Lung microvascular endothelial cell (primary cell): ENCODE data around the gene TMEM117. TPM values are rescaled to one million over a fixed set of nuclear protein-coding genes. Genes with fewer than 3 reads are reported as not detected.
"Not testable (repeated sequence)": the region's sequence is repeated elsewhere in the genome, so short reads cannot be mapped to it uniquely, and the experiment has no call there.

Experiments used
- DNase-seq, 2 donors: peaks; one replicate each; pipeline versions ENCODE4 v3.0.0 to v3.0.0-alpha.2; 2010; ENCODE audit warnings: low read depth in 2 of 2
- total RNA-seq: library from RNA; depleted of rRNA; stranded (reverse); fragments of >200 nt; gene quantifications from 2 replicates; pipeline ENCODE4 v1.2.1, GENCODE V29; 2014

The TMEM117 gene
- total RNA-seq, 1 donor from 2014 or later, result 4.8 TPM

DNA sequence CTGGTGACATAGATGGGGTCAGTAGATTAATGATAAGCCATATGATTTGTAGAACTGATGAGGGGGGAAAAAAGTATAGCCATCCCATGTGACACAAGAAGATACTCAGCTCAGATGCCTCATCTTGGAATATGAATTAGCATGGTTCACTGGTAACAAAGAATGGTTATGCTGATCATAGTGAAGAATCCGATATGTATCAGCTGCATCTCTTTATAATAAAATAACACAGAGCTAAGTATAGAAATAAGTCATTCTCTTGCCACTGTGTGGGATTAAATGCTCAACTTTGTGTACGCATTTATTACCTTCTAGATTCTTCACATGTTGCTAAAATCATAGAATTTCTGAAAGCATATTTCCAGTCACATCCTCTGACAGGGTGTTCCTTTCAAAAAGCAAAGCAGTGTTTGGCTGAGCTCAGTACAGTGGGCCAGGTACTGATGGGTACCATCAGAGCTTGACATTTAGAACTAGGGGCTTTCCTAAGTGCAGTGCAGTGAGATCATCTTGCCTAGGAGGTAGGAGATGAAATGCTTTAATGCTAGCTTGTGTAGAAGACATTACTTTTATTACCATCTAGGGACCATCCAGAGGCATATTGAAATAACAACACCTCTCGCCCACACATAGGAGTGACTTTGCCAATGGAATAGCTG is 256.2 kb downstream of the TMEM117 start:
- no peak for DNase-seq

DNA sequence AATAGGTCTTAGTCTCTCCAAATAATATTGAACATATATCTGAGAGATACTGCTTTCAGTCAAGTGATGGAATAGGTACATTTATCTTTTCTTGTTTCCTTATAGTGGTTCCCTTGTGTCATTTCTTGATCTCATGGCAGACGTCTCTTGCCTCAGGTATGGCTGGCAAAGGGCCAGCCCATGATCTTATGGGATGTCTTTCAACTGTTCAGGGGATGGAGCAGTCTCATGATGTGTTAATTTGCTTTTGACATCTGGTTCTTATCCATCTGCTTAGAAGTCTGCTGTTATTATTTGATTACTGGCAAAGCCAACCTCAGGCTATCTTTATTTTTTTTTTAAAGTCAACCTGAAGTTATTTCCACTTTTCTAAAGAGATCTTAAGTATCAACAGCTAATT is 262.9 kb downstream of the TMEM117 start:
- no peak for DNase-seq

DNA sequence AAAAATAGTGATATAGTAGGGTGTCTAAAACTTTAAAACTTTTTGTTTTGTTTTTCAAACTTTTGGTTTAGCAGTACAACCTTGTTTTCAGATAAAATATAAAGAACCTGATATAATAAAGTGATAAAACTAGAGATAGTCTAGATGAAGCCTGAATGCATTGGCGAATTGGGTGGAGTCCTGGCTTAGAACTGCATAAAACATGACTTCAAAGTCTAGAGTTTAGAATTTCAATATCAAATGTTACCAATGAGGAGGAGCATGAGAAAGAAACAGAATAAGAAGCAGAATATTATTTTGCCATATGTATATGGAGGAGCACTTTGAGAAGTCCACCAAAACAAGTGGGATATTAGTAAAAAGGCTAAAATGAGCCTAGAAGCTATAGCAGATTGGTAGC is 263.6 kb downstream of the TMEM117 start:
- DNase-seq, result no peak

DNA sequence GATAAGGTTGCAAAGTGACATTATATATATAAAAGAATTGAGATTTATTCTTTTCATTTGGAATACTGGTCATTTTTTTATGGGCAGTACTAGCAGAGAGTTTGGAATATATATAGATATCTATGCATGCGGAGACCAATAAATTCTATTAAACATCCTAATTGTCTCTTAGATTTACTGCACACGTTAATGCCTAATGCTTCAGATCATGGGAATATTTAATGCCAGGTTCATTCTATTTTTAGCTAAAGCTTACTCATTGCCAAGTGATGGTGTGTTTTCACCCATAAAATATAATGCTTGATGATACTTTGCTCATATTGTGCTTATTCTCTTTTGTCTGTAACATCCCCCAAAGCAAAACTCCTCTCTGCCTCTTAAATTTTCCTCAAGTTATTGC is 264.4 kb downstream of the TMEM117 start:
- no peak for DNase-seq

DNA sequence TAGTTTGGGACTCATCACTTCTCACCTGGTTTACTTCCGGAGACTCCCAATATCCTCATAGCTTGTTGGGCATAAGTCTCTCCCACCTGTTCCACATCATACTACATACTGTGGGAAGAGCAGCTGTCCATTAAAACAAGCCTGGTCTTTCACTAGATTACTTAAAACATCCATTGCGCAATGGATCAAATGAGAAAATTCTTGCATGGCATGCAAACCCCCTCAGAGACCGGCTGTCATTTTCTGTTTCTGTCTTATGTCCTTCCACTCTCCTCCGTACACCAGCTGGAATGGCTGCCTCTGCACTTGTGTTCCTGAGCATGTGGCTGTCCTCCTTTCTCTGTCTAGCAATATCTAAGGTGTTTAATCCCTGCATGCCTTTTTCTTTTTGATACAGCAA is 265.6 kb downstream of the TMEM117 start:
- DNase-seq, result no peak

DNA sequence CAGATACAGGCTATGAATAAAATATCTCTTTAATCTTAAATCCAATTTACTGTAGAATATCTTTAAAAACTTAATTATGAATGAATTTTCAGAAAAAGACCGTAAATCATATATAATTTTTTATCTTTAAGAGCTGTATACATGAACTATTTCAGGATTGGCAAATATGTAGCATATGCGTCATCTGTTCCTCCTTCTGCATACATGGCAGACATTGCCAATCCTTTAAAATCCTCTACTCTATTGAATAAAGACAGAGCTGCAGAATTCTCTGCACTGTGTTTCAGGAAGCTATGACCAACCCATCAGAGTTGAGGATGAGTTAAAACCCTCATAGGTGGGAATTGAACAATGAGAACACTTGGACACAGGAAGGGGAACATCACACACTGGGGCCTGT is 279.0 kb downstream of the TMEM117 start:
- DNase-seq, result no peak

DNA sequence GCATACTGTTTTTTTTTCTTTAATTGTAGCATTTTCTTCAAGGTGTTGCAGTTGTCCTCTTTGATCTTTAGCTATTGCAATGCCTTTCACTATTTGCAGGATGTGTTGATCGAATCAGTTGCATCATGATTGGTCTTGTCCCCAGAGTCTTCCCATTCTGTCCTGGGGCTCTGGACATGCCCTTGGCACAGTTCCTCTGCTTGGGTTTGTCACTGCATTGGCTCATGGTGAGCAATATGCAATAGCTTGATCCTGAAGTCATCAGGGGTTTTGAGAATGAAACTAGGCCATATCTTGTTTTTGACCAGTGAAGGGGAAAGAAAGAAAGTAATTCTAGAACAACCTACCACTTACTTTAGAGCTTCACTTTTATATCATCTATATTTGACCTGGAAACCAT is 281.5 kb downstream of the TMEM117 start:
- no peak for DNase-seq

DNA sequence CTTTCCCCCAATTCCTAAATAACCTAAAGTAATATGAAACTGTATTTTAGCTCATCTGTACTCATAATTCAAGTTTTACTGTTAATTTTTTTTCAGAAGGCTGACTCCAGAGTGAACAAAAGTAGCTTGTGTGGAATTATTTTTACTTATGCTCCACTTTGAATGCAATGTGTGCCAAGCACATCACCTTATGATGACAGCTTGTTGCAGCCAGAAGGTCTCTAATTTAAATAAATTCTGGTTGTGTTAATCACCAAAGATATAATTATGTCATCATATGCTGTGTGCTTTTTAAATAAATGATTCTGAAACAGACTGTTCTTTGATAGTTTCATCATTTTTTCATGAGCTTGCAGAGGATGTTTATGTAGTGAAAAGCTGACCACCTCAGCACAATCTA is 283.1 kb downstream of the TMEM117 start:
- DNase-seq, result no peak

DNA sequence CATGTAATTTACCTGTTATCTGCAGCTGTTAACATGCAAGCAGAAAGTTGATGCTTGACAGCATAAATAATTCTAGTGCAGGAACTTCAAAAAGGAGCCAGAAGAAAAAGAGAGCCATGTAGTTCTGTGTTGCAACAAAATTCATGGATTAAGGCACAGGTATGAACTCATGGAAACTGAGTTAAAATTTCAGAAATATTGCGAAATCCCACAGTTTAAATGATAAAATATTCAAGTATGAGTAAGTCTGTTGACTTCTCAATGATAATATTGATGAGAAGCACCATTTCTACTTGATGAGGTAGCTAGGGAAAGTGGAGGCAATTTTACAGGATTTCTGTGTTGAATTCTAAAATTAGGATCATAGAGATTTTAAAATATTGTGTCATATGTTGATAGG is 290.9 kb downstream of the TMEM117 start:
- no peak for DNase-seq

DNA sequence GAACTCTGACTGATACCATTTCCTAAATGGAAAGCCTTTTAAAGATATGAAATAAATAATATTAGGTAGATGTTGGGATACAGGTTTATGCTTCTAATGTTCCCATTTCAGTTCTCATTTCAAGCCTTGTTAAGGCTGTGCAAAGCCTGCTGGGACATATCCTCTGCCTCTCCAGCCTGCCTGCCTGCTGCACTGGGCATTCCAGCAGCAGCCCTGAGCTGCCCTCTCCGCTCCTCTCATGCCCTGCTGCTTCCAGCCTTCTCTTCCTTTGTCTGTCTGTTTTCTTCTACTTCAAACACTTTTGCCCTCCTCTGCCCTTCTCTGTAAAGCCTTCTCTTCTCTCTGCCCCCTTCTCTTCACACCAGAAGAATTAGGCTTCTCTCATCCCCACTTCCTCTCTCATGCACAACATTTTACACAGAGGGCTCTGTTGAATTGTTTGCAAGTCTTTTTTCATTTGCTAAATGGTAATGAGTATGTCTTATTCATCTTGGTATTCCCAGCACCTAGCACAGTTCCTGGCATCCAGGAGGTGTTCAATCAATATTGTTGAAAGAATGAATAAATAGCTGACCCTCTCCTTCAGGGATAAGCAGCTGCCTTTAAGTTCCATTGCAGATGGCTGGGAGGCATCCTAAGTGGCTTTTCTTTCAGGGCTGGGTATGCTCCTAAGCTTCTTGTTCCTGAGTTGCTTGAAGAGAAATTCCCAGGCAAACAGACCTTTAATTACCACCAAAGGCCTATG is 292.3 kb downstream of the TMEM117 start:
- DNase-seq, result no peak

DNA sequence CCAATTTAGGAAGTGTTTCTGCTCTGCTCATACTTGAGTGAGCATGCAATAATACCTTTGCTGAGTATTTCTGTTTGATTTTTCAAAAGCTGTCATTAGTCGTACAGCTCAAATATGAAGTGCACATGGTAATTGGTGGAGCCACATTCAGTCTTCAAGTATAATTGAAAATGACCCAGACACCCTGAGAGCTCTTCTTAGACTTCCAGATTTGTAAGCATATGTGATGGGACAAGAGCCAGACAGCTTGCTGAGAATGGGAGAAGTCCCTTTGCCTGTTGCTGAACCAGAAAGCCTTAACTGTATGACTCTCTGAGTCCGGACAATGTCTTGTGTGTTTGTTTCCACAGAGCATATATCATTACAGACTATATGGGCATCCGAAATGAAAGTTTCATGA is 307.3 kb downstream of the TMEM117 start:
- DNase-seq, result no peak

DNA sequence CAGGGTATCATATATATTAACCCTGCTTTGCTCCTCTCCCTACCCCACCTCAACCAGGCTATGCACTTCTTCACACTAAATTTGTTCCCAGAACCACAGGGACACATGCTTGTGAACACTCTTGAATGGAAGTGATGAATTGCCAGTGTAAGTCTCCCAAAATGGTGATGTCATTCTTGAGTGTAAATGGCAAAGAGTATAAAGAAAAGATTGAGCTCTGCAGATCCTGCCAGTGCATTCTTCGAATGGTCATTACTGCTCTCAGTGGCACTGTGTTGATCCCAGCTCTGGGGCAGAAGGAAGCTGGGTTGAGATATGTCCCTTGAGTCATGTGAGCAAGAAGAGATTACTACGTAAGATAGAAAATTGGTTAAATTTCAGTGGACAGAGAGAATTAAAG is 313.1 kb downstream of the TMEM117 start:
- no peak for DNase-seq

DNA sequence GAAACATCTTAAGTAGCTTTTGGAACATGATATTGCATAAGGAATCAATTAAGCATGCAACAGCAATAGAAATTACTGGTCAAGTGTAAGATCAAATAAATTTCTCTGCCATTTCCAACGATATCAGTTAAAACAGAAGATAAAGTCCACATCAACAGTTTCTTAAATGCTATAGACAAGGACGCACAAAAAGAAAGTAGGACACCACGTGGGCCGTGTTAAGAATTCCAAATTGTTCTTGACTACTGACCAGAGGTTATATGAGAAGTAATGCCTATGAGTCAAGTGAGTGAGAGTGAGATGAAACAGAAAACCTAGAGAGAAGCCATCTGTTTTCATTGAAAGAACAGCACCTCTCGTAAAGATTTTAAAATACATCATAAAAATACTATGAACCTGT is 318.2 kb downstream of the TMEM117 start:
- no peak for DNase-seq

DNA sequence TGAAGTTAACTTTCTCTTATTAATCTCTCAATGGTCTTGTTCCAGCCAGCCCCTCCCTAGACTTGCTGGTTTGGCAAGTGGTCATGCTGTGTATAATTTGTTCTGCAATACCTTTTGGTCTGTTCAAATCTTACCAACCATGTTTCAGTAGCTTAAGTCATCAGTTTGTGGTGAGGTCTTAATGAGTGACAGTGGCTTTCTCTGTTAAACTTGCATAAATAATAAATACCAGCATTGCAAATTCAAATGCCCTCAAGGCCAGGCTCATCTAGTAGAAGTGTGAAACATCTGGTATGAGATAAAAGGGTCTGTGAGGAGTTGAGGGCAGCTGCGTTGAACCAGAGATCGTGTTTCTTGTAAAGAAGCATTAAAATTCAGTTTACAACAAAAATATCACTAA is 319.5 kb downstream of the TMEM117 start:
- DNase-seq, result no peak

DNA sequence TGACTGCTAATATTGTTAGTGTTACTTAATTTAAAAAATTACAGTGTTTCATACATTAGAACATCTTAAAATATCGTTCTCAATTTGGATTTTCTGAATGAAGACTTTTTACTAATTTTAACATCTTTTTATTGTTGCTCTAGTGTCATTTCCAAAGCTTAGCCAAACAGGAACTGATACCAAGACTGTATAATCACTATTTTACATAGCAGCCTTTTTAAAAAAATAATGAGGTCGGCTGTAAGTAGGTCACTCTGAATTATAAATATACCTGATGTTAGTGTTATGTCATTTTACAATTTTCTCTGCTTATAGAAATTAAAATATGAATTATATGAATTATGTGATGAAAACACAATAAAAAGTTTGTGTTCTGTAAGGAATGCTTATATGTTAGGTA is 321.5 kb downstream of the TMEM117 start:
- no peak for DNase-seq

DNA sequence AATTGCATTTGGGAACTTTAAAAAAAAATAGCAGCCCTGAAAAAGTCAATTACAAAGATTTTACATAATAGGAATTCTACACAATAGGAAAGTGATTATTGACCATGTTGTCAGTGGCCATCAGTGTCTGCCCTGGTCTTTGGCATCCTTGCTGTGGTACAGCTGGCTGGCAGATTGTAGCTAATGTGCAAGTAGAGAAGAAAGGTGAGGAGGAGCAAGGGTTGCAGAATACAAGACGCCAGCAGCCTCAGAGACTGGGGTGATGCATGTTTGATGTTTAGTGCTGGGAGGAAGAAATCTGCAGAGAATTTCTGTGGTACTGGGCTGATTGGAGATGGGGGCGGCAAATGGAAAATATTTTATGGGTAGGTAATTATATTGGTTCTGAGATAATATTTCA is 322.9 kb downstream of the TMEM117 start:
- DNase-seq, result no peak

DNA sequence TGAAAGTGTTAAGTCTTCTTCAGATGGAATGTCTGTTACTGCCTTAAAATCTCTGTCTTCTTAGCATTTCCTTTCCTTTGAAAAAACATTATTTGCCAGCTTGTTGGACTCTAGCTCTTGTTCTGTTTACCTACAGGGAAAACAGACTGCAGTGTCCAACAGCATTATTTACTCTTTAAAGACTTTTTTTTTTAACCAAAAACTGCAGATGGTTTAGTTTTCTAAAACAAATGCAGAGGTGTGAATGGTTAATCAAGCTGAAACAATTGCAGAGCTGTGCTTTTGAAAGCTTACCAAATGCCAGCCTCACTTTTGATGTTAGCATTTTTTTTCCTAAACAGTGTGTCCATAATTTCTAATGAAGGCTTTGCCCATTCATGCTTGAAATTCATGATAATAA is 323.3 kb downstream of the TMEM117 start:
- no peak for DNase-seq

DNA sequence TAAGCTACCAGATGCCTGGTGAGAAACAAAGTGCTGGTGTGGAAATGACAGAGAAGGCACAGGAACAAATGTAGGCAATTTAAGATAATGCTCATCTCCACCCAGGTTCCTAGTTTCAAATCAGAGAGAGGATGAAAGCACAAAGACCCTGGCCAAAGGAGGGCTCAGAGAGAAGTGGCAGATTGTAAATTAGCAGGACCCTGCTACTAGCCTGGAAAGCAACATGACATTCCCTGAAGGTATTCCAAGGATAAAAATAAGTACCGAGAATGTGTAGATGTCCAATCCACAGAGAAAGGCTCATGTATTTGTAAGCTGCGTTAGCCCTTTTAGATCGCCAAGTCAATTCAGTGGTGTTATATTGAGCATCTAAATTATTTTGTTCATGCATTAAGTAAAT is 324.0 kb downstream of the TMEM117 start:
- DNase-seq, result no peak

DNA sequence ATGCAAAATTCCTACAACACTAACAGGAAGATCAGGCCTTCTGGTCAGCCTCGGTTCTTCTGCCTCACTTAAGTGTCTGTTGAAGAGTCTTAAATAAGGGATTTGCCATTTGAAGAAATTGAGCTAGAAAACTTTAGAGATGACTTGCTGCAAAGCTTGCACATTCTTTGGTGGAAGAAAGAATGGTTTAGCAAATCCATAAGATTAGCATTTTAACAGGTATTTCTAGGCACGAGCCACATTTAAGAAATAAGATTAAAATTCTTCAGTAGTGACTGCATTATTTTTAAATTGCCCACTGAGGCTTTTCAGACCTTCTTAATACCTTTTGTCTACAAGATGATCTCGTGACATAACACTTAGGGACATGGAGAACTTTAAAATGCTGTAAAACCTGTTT is 327.1 kb downstream of the TMEM117 start:
- DNase-seq, result no peak

DNA sequence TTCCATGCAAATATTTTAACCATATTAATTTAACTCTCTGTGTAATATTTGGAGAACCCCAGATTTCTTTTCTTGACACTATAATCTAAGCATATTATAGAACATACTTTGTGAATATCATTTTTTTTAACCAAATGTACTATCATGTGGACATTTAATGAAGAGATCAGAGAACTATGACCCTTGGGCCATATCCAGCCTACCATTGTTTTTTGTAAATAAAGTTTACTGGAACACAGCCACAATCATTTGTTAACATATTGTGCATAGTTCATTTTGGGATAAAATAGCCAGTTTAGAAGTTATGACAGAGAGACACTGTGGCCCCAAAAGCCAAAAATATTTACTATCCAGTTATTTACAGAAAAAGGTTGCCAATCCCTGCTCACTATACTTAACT is 338.2 kb downstream of the TMEM117 start:
- no peak for DNase-seq

DNA sequence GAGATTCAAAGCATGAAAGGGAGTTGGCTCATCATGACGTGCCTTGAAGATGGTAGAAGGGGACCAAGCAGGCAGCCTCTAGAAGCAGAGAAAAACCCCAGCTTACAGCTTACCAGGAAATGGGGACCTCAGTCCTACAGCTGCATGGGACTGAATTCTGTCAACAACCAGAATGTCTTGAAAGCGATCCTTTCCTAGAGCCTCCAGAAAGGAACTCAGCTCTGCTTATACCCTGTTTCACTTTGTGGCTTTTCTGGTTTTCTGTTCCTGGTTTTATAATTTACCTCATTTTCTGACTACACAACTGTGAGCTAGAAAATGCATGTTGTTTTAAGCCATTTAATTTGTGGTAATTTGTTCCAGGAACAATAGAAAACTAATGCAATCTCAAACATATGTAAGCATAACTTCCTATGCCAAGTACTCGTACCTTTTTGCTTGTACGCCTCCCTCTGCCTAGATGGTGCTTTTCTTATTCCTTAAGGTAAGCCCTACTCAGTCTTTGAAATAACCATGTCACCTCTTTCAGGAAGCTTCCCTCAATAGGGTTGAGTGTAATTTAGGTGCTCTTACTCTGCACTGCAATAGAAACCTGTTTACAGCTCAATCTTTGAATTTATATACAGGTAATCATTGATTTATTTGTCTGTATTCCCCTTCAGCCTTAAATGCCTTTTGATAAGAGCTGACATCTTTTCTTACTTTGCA is 348.8 kb downstream of the TMEM117 start:
- no peak for DNase-seq

DNA sequence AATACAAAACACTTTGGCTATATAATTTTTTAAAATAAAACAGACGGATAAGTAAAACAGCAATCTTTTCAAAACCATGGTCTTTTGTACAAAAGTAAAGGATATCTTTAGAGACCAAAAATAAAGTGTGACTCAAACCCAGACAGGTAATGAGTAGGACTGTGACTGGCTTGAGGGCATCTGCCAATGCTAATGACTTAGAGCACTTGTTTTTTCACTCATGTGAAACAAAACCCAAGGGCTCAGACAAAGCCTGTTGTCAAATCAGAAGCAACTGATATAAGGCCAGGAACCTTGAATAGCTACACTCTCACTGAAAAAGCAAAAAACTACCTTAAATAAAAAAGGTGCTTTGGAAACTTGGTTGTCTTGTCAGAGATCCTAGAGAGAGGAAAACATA is 357.4 kb downstream of the TMEM117 start:
- no peak for DNase-seq

DNA sequence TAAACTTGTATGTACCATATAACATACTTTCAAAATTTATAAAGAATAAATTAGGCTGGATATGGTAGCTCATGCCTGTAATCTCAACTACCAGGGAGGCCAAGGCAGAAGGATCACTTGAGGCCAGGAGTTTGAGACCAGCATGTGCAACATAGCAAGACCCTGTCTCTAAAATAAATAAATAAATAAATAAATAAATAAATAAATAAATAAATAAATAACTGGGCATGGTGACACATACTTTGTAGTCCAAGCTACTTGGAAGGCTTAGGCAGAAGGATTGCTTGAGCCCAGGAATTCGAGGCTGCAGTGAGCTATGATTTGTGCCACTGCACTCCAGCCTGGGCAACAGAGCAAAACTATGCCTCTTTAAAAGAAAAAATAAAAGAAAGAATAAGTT is 359.8 kb downstream of the TMEM117 start:
- DNase-seq, result not testable (repeated sequence)
